Kidney (tissue), 14 donors: ENCODE results near the gene ITIH4. TPM values are rescaled to one million over a fixed set of nuclear protein-coding genes. Genes with fewer than 3 reads are reported as not detected.
A peak's percentile ranks its signal among the peaks of the same experiment; 100 is the strongest.

Source experiments
- DNase-seq, 5 donors: peaks; one replicate each; pipeline ENCODE4 v3.0.0-alpha.2; 2013 to 2020
- FAIRE-seq: peaks from 2 replicates; lab custom pipeline; 2012; peaks lifted over from hg19 to GRCh38; lab: Jason Lieb, UNC
- H3K27ac ChIP-seq, 2 donors: one replicate each; pipeline ENCODE4 v1.7.0; 2013; ENCODE audit warnings: low read depth in 2 of 2, low read length in 2 of 2, inconsistent platforms in 1 of 2
- H3K27me3 ChIP-seq: one replicate; pipeline ENCODE4 v1.7.1; 2013; ENCODE audit warnings: low read length, inconsistent platforms; ENCODE audit not compliant: control insufficient read depth, insufficient read depth
- H3K36me3 ChIP-seq, 3 donors: one replicate each; pipeline versions ENCODE4 v1.7.0 to v1.7.1; 2013; ENCODE audit warnings: low read length in 3 of 3, control low read depth in 1 of 3, inconsistent platforms in 1 of 3; ENCODE audit not compliant: insufficient read depth in 3 of 3, control insufficient read depth in 2 of 3
- H3K4me1 ChIP-seq, 3 donors: one replicate each; pipeline versions ENCODE4 v1.7.0 to v1.7.1; 2013; ENCODE audit warnings: low read length in 3 of 3, inconsistent platforms in 1 of 3, low read depth in 1 of 3; ENCODE audit not compliant: control insufficient read depth in 2 of 3, insufficient read depth in 2 of 3
- H3K4me3 ChIP-seq, 3 donors: one replicate each; pipeline versions ENCODE4 v1.7.0 to v1.8.1; 2013; ENCODE audit warnings: low read length in 3 of 3, control low read depth in 1 of 3, inconsistent platforms in 1 of 3
- H3K9ac ChIP-seq, 3 donors: one replicate each; pipeline versions ENCODE4 v1.7.0 to v1.7.1; 2013; ENCODE audit warnings: low read length in 3 of 3, control low read depth in 1 of 3, inconsistent platforms in 1 of 3
- H3K9me3 ChIP-seq, 3 donors: one replicate each; pipeline versions ENCODE4 v1.7.0 to v1.7.1; 2013; ENCODE audit warnings: low read length in 3 of 3, control low read depth in 1 of 3, inconsistent platforms in 1 of 3; ENCODE audit not compliant: control insufficient read depth in 2 of 3, insufficient read depth in 1 of 3
- intact Hi-C: fragments of 100-400 bp; cut with DNase I; formaldehyde crosslinking; loops from one replicate; pipeline ENCODE4 v1.11.1; 2022
- polyA plus RNA-seq: library from polyadenylated mRNA; stranded (reverse); fragments of 350-450 nt; fragmentation: Illumina TruSeq; extraction: RNeasy Lipid Tissue Mini Kit (QIAGEN cat#74804); gene quantifications from one replicate; pipeline ENCODE4 v1.2.3, GENCODE V29; 2014; ENCODE audit warnings: low read depth, low replicate concordance; ENCODE audit not compliant: insufficient read depth
- total RNA-seq: library from RNA; stranded (reverse); fragmentation: NEBNext Ultra II Directional; extraction: Animal tissue kit (Norgen Biotek cat#: 25700); gene quantifications from one replicate; pipeline ENCODE4 v1.2.1, GENCODE V29; 2021
- TF ChIP-seq, protein P1 (sequence below): IDR thresholded peaks from 3 replicates; pipeline ENCODE4 v1.5.1; 2012; ENCODE audit warnings: mild to moderate bottlenecking, moderate library complexity, borderline replicate concordance; ENCODE audit not compliant: insufficient read depth; ENCODE audit errors: extremely low read depth
- donor health status: control.
- donor health status: control.
- donor health status: control.
- donor health status: control.
- donor health status: control.
- donor health status: DM: yes; HTN: yes; CAD: no.
- donor health status: Normal renal cell carcinoma (clear cell type).

ITIH4 gene
- total and polyA plus RNA-seq, 2 donors from 2014 or later, result 12.9 to 15.4 TPM

- Histone ChIP-seq H3K27ac (peak overlapping the region; percentile 69 to 72), H3K36me3 (peaks cover 0 to 2% (median 0%) of the 10 kb centered on the region in 3 donors), H3K4me3 (peak overlapping the region; percentile 84 to 100 (median 98)), H3K9me3 (no peaks in the 10 kb centered on the region), H3K4me1 (peaks cover 0 to 5% (median 3%) of the 10 kb centered on the region in 3 donors), H3K27me3 (no peaks in the 10 kb centered on the region), H3K9ac (peak overlapping the region; percentile 55 to 94 (median 91))
- FAIRE-seq (no peak), DNase-seq (peak in 1 of 5 donors; percentile 31)
- intact Hi-C loops, result no loop called here
- TF ChIP-seq, protein P1, sequence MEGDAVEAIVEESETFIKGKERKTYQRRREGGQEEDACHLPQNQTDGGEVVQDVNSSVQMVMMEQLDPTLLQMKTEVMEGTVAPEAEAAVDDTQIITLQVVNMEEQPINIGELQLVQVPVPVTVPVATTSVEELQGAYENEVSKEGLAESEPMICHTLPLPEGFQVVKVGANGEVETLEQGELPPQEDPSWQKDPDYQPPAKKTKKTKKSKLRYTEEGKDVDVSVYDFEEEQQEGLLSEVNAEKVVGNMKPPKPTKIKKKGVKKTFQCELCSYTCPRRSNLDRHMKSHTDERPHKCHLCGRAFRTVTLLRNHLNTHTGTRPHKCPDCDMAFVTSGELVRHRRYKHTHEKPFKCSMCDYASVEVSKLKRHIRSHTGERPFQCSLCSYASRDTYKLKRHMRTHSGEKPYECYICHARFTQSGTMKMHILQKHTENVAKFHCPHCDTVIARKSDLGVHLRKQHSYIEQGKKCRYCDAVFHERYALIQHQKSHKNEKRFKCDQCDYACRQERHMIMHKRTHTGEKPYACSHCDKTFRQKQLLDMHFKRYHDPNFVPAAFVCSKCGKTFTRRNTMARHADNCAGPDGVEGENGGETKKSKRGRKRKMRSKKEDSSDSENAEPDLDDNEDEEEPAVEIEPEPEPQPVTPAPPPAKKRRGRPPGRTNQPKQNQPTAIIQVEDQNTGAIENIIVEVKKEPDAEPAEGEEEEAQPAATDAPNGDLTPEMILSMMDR, result no peak
Measured at GRCh38 chr3:52771334-52771681, 59.2 kb downstream of the ITIH4 start.

DNA sequence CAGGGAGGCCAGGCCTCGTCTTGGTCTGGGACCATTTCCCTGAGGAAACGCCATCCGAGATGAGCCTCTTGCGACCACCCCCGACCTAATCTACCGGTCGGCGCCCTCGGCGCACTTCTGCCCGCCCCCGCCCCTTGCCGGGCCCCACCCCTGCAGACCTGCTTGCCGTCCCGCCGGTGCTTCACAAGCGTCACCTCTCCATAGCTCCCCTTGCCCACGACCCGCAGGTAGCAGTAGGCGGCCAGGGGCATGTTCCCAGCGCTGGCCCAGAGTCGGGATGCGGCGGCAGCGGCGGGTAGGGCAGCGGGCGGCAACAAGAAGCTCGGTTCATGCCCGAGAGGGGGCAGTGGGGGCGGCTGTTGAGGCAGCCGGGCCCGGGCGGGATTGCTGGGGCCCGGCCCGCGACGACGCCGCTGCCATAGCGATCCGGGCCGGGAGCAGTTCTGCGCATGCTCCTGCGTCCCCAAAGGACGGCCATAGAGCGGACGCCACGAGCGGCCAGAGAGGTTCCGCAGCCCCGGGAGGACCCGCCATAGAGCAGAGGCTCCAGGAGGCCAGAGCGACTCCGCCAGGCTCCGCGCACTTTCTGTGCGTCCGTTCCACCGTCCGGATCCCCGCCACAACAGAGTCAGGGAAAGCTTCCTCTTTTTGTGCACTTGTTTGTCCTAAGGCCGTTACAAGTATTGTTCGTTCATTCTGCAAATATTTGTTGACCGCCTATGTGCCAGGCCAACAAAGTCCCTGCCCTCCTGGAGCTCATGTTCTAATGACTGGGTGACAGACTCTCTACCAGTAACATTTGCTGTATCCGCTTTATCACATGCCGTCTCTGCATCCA, 59.8 kb downstream of the ITIH4 start, which contains the start of gene NEK4:
Gene NEK4, minus strand, starts transcription at position 445 of the 838 bp plus-strand sequence. Its CDS starts 194 bp downstream, at position 251.
- FAIRE-seq (no peak), DNase-seq (peak; percentile 94 to 98 (median 97))
- peak within 1 kb of the TSS; percentile 57 to 94 (median 91) for H3K9ac ChIP-seq
- H3K27ac ChIP-seq, result peak within 1 kb of the TSS; percentile 69 to 72
- intact Hi-C loops, result no loop called here
- peaks cover 0 to 5% (median 4%) of the 10 kb centered on the region in 3 donors for H3K36me3 ChIP-seq
- TF ChIP-seq, protein P1, result no peak
- no peaks in the 10 kb centered on the region for H3K9me3 ChIP-seq
- H3K4me3 ChIP-seq, result peak within 1 kb of the TSS; percentile 84 to 100 (median 98)
- H3K4me1 ChIP-seq, result peaks cover 0 to 5% (median 3%) of the 10 kb centered on the region in 3 donors
- H3K27me3 ChIP-seq, result no peaks in the 10 kb centered on the region

- peaks cover 0 to 5% (median 3%) of the 10 kb centered on the region in 3 donors for H3K4me1 ChIP-seq
- no peak for FAIRE-seq
- H3K27me3 ChIP-seq, result no peaks in the 10 kb centered on the region
- TF ChIP-seq, protein P1, result no peak
- H3K36me3 ChIP-seq, result peaks cover 0 to 11% (median 6%) of the 10 kb centered on the region in 3 donors
- H3K4me3 ChIP-seq, result peak overlapping the region; percentile 78 to 100 (median 80)
- peak in 3 of 5 donors; percentile 24 to 46 (median 28) for DNase-seq
- H3K9me3 ChIP-seq, result no peaks in the 10 kb centered on the region
- H3K27ac ChIP-seq, result no peak overlapping the region
- intact Hi-C loops, result no loop called here
- peak overlapping the region in 2 of 3 donors; percentile 34 to 57 for H3K9ac ChIP-seq
Measured at GRCh38 chr3:52769786-52770455, 60.6 kb downstream of the ITIH4 start.
